SK-MEL-5 (cell line): ENCODE measurements around the gene HIVEP2. TPM values are rescaled to one million over a fixed set of nuclear protein-coding genes. Genes with fewer than 3 reads are reported as not detected.

Experiments
- DNase-seq: peaks from one replicate; pipeline ENCODE4 v3.0.0-alpha.2; 2016; ENCODE audit warnings: low read depth, low spot score
- in situ Hi-C: cut with HindIII; loops from 2 replicates; pipeline ENCODE4 v1.10.0; 2016; ENCODE audit warnings: low sequenced_read_pairs, high pct_unique_total_duplicates, low pct_unique_long_range_greater_than_20kb
- total RNA-seq: library from RNA; depleted of rRNA; stranded (reverse); fragments of >200 nt; shearing (Covaris generic); gene quantifications from 2 replicates; pipeline ENCODE4 v1.2.3, GENCODE V29; 2014

The HIVEP2 gene
- total RNA-seq, 1 experiment from 2014 or later = 6.4 TPM

DNA sequence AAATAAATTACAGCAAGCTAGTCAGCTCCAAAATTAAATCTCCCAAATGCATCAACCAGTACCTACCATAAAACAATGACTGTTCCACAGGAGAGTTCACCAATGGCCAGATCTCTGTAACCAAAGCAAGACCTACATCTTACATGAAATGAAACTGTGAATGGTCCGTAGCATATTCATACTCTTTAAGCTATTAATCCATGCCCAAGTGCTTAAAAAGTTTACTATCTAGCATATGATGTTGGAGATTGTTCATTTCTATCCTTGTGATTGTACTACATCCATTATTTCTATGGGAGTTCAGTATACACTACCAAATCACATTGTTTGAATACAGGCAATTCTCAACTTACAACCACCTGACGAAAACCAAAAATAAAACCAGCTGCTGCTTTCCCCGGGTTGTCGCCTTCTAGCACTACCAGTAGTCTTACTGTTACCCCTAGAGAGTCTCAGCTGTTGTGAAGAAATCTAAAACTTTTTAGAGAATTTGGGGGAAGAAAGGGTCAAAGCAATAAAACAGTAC, 38.0 kb downstream of the HIVEP2 start:
- in situ Hi-C loops = no loop called here
- no peak for DNase-seq

DNA sequence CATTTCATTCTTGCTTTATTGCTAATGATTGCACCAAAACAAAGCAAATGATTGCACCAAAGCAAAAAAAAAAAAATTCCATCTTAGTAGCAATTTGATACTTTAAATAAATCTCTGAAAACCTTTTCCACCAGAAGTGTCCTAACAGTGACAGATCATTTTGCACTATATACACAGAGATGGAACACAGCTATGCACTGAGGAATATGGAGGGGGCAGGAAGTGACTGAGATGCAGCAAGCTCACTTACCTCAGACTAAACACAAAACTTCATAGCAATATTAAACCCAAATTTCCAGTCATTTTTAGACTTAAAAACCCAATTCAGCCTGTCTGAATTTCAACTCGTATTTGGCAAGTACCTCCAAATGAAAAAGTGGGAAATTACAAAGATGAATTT, 41.2 kb downstream of the HIVEP2 start:
- DNase-seq = no peak
- in situ Hi-C loops = no loop called here

DNA sequence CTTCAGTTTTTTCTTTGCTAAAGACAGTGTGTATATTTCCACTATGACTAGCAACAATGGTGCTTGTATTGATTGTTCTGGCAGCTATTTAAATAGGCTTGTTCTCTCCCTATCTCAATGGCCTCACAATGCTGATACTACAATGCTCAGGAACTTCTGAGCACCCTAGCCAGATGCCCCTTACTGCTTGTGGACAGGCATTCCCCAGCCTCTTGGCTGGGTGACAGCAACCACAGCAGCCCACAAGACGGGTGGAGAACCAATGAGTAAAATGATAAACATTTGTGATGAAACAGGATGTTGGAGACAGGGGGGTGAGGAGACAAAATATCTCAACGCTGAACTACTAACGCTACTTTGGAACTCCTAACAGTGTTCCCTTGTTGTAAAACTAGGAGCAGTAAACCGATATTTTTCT, 42.3 kb downstream of the HIVEP2 start:
- peak; percentile 77 for DNase-seq
- in situ Hi-C loops = no loop called here

DNA sequence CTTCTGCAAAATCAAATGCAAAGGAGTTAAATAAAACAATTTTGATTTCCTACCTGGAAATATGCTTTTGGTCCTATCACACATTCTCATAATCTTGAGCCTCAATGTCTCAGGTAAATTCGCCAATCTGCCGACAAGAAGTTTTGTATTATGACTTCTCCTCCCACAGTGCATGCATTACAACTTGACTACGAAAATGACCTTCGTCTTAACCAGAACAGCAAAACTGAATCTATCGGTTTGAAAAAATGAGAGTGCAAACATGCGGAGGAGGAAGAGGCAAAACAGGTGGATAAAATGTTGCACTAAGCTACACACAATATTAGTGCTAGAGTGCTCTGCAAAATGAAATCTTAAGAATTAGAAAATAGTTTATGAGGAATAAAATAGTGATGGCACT, 43.4 kb downstream of the HIVEP2 start:
- in situ Hi-C loops = no loop called here
- DNase-seq = no peak

DNA sequence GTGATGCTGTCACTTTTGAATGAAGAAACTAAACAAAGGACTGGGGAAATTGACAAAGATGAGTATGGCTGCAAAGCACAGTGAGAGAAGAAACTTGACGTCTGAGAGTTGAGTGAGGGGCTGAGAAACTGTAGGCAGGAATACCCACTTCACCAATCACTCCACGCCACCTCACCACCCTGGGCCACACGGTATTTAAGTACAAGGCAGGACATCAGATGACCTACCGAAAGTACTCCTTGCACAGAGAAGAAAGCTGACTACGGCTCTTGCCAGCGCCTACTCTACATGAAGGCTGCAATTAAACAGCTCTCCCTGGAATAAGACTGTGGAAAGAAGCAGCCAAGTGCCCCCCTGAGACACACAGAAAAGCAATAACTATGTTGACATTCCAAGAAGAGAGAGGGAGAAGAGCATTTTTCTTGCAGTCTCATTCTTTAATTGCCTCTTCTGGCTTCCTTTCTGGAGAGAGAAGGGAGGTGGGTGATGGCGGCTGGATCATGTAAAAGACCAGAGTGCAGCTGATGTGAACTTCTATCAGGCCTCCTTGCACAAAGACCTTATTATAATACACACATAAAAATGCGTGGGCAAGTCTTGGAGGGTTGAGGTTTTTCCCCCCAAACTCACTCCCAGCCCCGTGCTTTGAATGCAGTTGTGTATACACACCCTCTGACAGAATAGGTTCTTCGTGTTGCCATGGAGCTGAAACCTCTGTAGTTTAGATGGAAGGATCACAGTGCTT, 44.6 kb downstream of the HIVEP2 start:
- in situ Hi-C loops = no loop called here
- DNase-seq = peak; percentile 58

DNA sequence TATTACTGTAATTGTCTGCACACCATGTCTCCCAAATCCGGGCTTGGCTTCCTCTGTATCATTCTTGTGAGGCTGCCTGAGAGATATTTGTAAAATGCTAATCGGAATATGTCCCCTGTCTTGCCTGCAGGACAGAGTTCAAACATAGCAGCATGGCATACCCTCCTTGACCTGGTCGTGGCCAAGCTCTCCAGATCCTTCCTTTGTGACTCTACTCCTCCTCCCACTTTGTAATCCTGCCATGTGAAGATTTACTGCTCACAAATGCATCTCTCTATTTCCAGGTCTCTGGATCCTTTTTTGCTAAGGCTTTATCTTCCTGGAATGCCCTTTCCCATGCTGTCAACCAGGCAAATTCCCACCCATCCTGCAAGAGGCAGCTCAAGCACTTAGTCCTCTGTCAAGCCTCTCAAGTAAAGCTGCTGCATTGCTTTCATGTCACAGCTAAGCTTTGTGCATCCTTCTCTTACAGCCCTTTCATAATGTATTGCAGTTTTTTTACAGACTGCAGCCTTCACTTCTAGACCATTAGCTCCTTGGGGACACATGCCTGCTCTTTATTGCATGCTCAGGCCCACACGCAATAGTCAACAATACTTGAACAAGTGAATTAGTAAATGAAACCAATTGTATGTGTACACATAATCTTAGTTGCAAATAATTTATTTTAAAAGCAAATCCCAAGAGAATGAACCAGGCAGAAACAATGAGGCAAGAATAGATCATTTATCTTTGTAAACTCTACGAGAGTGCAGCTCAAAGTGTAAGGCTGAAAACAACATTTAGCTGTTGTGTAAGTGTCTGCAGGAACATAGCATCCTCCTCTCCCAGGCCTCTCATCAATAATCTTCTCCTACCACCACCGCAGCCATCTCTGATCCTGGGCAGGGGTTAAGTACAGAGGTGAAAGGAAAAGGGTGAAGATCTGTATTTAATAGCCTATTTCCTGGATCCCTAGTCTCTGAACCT, 45.8 kb downstream of the HIVEP2 start:
- in situ Hi-C loops = no loop called here
- DNase-seq = no peak

DNA sequence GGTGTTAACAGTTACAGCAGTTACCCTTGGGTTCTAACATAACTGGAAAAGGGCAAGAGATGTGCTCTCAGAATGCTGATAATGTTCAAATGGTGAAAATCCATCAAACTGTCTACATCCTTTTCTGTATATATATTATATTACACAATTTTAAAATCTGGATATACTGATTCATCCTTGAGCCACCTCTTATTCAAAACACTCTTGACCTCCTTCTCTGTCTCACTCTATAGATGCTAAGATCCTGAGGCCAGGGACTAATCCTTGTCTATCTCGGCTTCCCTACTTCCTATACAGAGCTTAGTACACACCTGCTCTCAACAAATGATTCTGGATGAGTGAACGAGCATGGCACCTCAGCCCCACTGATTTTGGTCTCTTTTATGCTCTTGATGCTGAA, 47.3 kb downstream of the HIVEP2 start:
- in situ Hi-C loops = no loop called here

DNA sequence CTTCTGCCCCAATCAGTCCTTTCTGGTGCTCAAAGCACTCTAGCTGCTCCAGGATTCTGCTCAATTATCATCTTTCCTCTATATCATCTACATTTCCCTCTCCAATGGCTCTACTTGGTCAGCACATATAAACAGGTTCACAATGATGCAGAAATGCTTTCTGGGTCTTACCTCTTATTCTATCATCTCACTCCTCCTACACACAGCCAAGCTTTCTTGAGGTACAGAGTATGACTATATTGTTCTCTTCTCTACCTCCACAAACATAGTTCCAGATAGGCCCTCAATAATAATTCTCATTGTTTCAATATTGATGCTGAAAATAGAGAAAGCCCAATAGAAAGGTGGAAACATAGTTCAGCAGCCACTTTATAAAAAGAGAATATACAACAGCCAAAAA, 48.2 kb downstream of the HIVEP2 start:
- DNase-seq = no peak
- in situ Hi-C loops = no loop called here

More for the DNA sequence above, 47.3 kb downstream of the HIVEP2 start:
- no peak for DNase-seq

DNA sequence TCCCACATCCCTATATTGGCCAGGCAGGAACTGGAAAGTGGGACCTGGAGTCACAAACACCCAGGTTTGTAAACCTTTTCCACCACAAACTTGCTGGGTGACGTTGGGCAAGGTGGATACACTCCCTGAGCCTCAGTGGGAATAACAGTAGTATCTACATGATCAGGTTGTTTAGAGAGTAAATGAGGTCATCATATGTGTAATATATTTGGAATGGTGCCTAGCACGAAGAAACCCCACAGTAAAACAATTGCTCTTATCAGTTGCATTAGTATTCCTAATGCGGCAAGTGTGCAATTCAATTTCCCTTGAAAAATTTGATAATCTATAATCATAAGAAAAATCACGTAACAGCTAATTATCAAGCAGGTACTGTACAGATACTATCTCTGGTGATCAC, 51.9 kb downstream of the HIVEP2 start:
- in situ Hi-C loops = no loop called here
- DNase-seq = no peak

DNA sequence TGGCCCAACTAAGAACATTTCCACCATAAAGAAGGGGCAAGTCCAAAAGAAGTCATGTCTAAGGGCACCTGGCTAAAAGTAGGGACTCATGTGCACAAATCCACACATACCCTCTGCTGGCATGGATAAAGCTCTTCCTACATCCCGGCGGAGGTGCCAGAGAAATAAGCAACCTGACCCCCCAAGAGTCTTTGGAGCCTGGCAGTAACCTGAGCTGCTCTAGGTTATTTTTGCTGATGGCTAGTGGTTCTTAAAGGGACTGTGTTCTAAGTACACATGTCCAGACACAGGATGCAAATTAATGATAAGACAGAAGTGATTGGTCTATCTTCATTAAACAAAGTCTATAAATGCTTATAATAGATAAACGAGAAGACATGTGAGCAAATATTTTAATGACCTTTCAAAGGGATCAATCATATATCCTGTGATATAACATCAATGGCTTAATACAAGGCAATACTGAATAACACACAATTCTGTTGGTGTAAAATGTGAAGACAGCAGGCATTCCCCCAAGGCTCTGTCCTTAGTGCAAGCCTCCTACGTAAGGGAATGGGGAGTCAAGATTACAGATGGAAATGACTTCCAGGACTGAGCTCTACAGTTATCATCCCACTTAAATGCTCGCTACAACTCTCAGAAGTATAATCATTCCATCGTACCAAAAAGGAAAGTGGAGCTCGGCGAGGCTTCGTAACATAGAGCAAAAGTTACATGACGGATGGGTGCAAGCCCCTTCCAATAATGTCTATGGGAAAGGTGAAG, 52.5 kb downstream of the HIVEP2 start:
- DNase-seq = no peak
- in situ Hi-C loops = no loop called here

DNA sequence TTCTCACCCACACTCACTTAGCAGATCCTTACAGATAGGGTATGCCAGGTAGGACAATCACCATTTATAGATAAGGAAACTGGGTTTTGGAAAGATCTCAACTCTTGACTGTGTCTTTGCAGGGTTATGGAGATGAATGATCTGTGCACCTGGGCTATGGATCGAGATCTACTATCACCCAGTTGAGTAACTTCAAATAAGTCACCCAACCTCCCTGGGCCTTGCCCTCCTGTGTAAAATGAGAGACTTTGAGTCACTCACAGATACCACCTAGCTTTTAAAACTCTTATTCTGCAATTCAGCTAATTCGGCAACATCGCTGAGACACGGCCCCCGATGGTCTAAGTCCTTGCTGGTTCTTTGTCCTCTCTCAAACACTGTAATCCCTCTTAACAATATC, 53.5 kb downstream of the HIVEP2 start:
- no peak for DNase-seq
- in situ Hi-C loops = no loop called here

DNA sequence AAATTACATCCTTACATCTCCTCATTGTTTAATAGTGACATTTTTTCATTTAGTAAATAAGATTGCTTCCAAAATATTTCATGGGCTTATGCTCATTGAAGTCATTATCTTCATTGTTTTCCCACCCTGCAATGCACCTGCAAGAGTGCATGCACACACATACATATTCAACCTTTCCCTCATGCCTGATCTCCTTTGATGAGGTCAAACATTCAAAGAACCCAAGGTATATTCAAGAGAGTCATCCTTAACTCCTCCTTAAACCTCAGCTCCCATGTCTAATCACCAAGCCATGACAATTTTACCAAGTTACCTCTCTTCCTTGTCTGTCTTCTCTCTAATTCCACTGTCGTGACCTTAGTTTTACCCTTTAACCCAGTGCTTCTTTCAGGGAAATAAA, 56.5 kb downstream of the HIVEP2 start:
- in situ Hi-C loops = no loop called here

DNA sequence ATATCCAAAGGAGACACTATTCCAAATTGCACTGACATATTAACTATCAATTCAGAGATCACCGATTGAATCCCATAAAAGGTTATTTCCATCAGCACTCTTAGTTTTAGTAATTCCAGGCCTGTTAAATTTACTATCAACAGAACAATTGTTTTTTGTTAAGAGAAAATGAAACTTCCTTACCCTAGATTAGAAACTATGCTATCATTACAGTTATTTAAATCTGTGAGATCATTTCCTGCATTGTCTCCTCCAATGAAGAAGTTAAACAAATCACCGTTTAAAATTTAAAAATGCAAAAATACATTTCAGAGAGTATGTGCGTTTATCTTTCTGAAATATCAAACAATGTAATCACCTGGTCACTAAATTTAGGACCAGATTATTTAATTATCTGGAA, 57.5 kb downstream of the HIVEP2 start:
- in situ Hi-C loops = no loop called here

More for the DNA sequence above, 56.5 kb downstream of the HIVEP2 start:
- DNase-seq = no peak

DNA sequence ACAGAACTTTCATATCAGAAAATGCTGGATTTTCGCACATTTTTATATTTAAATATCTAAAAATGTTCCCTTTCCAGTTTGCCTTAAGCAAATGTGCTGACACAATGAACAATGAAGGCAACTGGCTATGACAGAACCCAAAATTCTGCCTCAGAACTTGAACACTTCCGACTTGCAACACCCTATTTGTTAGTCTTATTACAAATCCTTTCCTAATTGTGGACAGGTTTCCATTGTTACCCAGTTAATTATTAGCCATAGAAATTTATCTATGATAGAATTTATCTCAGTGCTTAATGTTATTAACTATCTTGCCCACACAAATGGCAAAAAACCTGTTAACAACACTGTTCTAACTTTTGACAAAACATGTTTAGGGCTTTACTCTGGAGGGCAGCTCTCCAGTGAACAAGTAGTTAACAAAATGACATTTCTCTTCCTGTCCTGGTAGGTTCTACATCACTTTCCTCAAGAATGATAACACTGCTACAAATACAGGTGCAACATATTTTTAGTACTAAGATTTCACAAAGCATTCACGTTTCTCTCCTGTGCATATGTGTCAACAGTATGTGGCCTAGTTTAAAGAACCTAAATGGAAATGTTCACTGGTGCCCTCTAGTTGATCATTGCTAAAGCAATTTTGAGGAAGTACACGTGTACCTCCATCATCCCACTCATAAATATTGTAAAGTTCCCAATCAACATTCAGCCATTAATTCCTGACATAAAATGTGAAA, 58.4 kb downstream of the HIVEP2 start:
- in situ Hi-C loops = no loop called here
- peak; percentile 58 for DNase-seq

More for the DNA sequence above, 57.5 kb downstream of the HIVEP2 start:
- no peak for DNase-seq

DNA sequence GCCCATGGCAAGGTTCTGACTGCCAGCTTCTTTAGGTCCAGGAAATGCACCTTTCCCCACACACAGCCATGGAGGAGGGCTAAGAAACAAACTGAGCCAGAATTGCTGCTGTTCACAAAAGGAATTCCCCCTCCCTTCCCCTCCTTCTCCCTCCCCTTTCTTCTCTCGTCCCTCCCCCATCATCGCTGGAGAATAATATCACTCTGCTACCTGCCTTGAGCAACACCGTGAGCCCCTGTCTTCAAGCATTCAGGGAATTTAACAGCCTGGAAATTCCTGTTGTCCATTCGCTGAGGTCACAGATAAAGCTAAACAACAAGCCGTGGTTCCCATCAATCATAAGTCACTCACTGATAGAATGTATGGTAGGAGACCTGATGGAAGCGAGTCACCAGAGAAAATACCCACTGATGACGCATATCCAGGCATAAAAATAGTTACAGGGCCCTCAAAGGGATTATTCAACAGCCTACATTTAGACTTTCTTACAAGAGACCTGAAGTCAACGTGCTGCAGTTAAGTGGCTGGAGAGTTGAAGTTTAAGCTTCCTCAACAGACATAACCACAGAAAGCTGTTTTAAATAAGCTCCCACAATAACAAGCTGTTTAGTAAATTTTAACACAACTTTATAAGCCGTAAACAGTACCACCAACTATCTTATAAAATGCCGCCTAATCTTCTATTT, 59.7 kb downstream of the HIVEP2 start:
- in situ Hi-C loops = no loop called here

DNA sequence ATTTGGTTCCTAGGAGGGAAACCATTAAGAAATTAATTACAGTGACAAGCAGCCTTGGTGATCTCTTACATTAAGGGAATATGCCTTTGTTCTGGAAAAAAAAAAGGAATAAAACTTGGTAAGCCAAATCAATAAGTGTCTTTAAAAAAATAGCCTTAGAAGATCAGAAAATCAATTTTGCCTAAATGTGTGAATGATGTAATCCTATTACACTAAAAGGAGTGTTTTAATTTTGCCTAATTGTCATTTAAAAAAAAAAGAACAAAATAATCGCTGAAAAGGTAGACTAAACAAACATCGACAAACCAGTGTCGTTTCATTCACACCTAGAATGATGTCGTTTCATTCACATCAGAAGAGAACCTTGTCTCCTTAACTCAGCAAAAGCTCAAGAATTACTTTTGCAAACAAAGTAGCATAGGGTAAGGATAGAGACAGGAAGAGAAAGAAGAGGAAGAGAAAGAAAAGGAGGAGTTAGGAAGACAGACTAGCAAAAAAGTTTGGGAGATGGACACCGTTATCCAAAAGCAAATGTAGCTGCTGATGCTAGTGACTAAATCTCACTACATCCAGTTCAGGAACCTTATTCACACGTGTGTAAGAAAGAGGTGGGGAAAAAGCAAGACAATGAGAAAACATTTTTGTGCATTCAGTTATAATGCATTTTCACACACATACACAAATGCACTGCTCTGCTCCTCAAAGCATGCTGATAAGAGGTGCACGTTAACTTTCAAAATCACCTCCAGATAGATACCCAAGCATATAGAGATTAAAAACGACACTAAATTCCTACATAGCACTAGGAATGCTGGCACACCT, 60.6 kb downstream of the HIVEP2 start:
- in situ Hi-C loops = no loop called here
- peak; percentile 8 for DNase-seq

More for the DNA sequence above, 59.7 kb downstream of the HIVEP2 start:
- peak; percentile 96 for DNase-seq
